Measurements from ENCODE around the gene ZNF418. TPM values are rescaled to one million over a fixed set of nuclear protein-coding genes. Genes with fewer than 3 reads are reported as not detected.

ZNF418 gene
- total RNA-seq, 1 donor = 5.1 TPM

DNA sequence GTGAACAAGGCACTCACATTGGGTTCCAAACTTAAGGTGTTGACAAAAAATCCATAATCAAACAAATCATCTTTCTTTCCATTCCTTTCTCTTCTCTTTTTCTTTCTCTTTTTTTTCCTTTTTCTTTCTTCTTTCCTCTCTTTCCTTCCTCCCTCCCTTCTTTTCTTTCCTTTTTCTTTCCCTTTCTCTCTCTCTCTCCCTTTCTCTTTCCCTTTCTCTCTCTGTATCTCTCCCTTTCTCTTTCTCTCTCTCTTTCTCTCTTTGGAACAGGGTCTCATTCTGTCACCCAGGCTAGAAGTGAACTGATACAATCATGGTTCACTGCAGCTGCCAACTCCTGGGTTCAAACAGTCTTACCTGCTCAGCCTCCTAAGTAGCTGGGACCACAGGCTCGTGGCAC lies 26.6 kb upstream of the ZNF418 start:
- no peaks in the 10 kb centered on the region for H3K79me2 ChIP-seq (ENCODE audit: insufficient read depth, low read length)
- no peak overlapping the region for H3K4me2 ChIP-seq (ENCODE audit: insufficient read depth, low read length)
- TF ChIP-seq, protein P1, sequence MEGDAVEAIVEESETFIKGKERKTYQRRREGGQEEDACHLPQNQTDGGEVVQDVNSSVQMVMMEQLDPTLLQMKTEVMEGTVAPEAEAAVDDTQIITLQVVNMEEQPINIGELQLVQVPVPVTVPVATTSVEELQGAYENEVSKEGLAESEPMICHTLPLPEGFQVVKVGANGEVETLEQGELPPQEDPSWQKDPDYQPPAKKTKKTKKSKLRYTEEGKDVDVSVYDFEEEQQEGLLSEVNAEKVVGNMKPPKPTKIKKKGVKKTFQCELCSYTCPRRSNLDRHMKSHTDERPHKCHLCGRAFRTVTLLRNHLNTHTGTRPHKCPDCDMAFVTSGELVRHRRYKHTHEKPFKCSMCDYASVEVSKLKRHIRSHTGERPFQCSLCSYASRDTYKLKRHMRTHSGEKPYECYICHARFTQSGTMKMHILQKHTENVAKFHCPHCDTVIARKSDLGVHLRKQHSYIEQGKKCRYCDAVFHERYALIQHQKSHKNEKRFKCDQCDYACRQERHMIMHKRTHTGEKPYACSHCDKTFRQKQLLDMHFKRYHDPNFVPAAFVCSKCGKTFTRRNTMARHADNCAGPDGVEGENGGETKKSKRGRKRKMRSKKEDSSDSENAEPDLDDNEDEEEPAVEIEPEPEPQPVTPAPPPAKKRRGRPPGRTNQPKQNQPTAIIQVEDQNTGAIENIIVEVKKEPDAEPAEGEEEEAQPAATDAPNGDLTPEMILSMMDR (IDR thresholded peaks at IDR 0.05; ENCODE audit: extremely low read depth, low read depth, low read length) = no peak
- H3K4me1 ChIP-seq (ENCODE audit: insufficient read depth, low read length) = no peaks in the 10 kb centered on the region
- no peak overlapping the region for H3K27ac ChIP-seq (ENCODE audit: low read depth, low read length)
- no peaks in the 10 kb centered on the region for H3K27me3 ChIP-seq (ENCODE audit: insufficient read depth, low read length)
- H3K4me3 ChIP-seq (ENCODE audit: insufficient read depth, low read length) = no peak overlapping the region
- no peak for DNase-seq (ENCODE audit: insufficient read length, low spot score, missing footprints)
- no peaks in the 10 kb centered on the region for H4K20me1 ChIP-seq (ENCODE audit: insufficient read depth, low read length)
- H3K9me3 ChIP-seq (ENCODE audit: low read depth, low read length) = peaks cover 3% of the 10 kb centered on the region
- no peaks in the 10 kb centered on the region for H3K36me3 ChIP-seq (ENCODE audit: insufficient read depth, low read length)
- H2AFZ ChIP-seq (ENCODE audit: low read length) = no peak overlapping the region

DNA sequence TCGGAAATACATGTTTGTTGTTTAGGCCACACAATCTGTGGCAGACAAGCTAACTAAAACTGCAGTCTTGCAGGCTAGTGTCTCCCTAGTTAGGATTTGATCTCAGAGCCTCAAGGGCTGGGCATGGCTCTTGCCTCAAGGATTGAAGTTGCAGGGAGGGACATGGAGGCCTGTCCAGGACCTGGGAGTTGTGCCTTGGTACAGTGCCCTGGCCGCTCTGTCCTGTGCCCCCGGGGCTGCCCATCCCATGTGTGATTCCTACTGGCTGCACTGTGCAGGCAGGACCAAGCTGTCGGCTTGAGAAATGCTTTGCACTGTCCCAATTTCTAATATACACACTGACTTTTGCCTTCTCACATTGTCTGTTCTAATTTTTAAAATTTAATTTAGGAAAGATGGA lies 19.8 kb upstream of the ZNF418 start:
- Histone ChIP-seq H3K36me3 (ENCODE audit: insufficient read depth, low read length) (no peaks in the 10 kb centered on the region), H2AFZ (ENCODE audit: low read length) (no peak overlapping the region), H3K79me2 (ENCODE audit: insufficient read depth, low read length) (no peaks in the 10 kb centered on the region), H3K4me1 (ENCODE audit: insufficient read depth, low read length) (no peaks in the 10 kb centered on the region), H3K27ac (ENCODE audit: low read depth, low read length) (no peak overlapping the region), H3K27me3 (ENCODE audit: insufficient read depth, low read length) (no peaks in the 10 kb centered on the region), H3K4me3 (ENCODE audit: insufficient read depth, low read length) (no peak overlapping the region), H3K9me3 (ENCODE audit: low read depth, low read length) (no peaks in the 10 kb centered on the region), H4K20me1 (ENCODE audit: insufficient read depth, low read length) (no peaks in the 10 kb centered on the region), H3K4me2 (ENCODE audit: insufficient read depth, low read length) (no peak overlapping the region)
- TF ChIP-seq, protein P1 (IDR thresholded peaks at IDR 0.05; ENCODE audit: extremely low read depth, low read depth, low read length) = no peak
- DNase-seq (ENCODE audit: insufficient read length, low spot score, missing footprints) = no peak

DNA sequence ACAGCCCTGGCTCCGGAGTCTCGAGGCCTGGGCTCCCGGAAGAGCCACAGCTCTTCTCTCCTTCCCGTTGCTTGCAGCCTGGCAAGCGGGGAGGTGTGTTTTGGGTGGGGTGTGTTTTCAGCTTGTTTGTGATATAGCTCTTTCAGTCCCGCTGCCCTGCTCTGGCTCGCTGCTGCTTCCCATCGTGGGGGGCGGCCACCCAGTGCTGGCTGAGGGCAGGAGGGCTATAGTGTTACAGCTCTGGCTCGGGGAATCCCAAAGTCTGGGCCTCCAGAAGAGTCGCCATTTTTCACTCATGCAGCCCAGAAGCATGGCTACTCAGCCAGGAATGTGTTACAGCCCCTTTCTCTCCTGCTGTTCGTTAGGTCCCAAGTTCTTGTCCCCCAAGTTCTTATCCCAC lies 14.5 kb upstream of the ZNF418 start:
- Histone ChIP-seq H3K4me2 (ENCODE audit: insufficient read depth, low read length) (no peak overlapping the region), H3K4me3 (ENCODE audit: insufficient read depth, low read length) (no peak overlapping the region), H3K9me3 (ENCODE audit: low read depth, low read length) (no peaks in the 10 kb centered on the region), H3K79me2 (ENCODE audit: insufficient read depth, low read length) (peaks cover 24% of the 10 kb centered on the region), H3K4me1 (ENCODE audit: insufficient read depth, low read length) (peaks cover 7% of the 10 kb centered on the region), H3K36me3 (ENCODE audit: insufficient read depth, low read length) (no peaks in the 10 kb centered on the region), H3K27me3 (ENCODE audit: insufficient read depth, low read length) (no peaks in the 10 kb centered on the region), H3K27ac (ENCODE audit: low read depth, low read length) (no peak overlapping the region), H4K20me1 (ENCODE audit: insufficient read depth, low read length) (no peaks in the 10 kb centered on the region), H2AFZ (ENCODE audit: low read length) (no peak overlapping the region)
- TF ChIP-seq, protein P1 (IDR thresholded peaks at IDR 0.05; ENCODE audit: extremely low read depth, low read depth, low read length) = no peak
- no peak for DNase-seq (ENCODE audit: insufficient read length, low spot score, missing footprints)

DNA sequence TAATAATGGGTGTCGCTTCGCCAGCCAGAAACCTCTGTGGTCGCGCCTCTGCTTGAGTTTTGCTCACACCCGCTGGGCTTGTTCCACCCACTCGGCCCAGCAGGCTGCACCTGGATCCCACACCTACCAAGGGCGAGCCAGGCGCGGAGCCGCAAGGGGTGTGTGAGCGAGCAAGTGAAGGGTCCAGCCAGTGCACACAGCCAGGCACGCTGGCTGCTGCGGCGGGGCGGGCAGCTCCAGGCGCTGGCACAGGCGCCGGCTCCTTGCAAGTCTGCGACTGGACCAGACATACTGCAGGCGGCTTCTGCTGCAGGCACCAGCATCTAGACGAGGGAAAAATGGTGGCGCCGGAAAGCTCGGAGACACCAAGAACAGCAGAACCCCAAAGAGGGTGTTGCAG lies 14.1 kb upstream of the ZNF418 start:
- no peak overlapping the region for H3K4me2 ChIP-seq (ENCODE audit: insufficient read depth, low read length)
- no peaks in the 10 kb centered on the region for H3K36me3 ChIP-seq (ENCODE audit: insufficient read depth, low read length)
- no peaks in the 10 kb centered on the region for H3K9me3 ChIP-seq (ENCODE audit: low read depth, low read length)
- no peaks in the 10 kb centered on the region for H4K20me1 ChIP-seq (ENCODE audit: insufficient read depth, low read length)
- no peaks in the 10 kb centered on the region for H3K27me3 ChIP-seq (ENCODE audit: insufficient read depth, low read length)
- TF ChIP-seq, protein P1 (IDR thresholded peaks at IDR 0.05; ENCODE audit: extremely low read depth, low read depth, low read length) = no peak
- peaks cover 25% of the 10 kb centered on the region for H3K79me2 ChIP-seq (ENCODE audit: insufficient read depth, low read length)
- peaks cover 7% of the 10 kb centered on the region for H3K4me1 ChIP-seq (ENCODE audit: insufficient read depth, low read length)
- no peak overlapping the region for H3K4me3 ChIP-seq (ENCODE audit: insufficient read depth, low read length)
- no peak for DNase-seq (ENCODE audit: insufficient read length, low spot score, missing footprints)
- H3K27ac ChIP-seq (ENCODE audit: low read depth, low read length) = no peak overlapping the region
- no peak overlapping the region for H2AFZ ChIP-seq (ENCODE audit: low read length)

Data from osteoblast (primary cell).